Inflammatory macrophage treated with lipopolysaccharide for 1 hour (primary cell): ENCODE results near the gene PSENEN.

ENCODE experiments used
- DNase-seq, 2 donors: peaks; one replicate each; pipeline ENCODE4 v3.0.0-alpha.2; 2020 to 2022

The PSENEN gene

DNA sequence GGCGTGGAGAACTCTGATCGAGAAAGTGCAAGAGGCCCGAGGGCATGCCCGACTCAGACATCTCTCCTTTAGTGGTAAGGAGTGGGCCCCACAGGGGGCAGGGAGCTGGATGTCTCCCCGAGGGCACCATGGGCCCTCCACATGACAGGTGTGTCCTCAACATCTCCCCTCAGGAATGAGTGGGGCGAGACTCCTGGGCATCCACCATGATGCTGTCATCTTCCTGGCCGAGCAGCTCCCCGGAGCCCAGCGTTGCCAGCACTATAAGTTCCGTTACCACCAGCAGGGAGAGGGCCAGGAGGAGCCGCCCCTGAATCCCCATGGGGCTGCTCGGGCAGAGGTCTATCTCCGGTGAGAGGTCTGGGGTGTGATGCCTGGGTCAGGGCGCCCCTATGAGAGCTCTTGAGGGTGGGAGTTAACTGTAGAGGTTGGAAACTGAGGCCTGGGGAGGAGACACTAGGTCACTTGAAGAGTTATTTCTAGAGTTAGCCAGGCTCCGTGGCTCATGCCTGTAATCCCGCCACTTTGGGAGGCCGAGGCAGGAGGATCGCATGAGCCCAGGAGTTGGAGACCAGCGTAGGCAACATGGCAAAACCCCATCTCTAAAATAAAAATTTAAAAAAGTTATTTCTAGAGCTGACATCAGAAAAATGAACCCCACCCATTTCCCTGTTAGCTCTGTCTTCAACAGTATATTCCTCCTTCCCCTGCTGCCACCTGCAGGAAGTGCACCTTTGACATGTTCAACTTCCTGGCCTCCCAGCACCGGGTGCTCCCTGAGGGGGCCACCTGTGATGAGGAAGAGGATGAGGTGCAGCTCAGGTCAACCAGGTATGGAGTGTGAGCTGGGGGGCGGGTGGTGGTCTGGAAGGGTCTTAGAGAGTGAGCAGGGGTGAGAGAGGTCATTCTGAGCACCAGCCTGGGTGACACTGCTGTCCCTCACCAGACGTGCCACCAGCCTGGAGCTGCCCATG is 8.3 kb upstream of the PSENEN start:
- DNase-seq, result no peak

GRCh38 chr19:35738021-35738886 is 7.2 kb upstream of the PSENEN start:
- no peak for DNase-seq

DNA sequence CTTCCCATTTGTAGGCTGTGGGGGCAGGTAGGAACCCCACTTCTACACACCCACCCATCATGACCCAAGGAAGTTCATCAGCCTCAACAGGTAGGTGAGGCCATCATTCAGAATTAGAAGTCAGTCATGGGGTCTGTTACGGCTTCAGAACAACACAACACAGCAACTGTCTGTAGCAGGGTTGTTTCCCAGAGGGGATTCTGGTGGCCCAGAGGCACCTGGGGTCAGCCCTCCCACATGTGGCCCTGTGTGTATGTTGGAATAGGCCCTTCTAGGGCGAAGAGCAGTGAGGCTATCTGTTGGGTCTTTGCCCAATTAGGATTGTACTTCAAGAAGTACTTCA is 6.6 kb upstream of the PSENEN start:
- DNase-seq, result no peak

GRCh38 chr19:35739275-35740107 is 6.0 kb upstream of the PSENEN start:
- no peak for DNase-seq

- no peak for DNase-seq
Measured at GRCh38 chr19:35740108-35740422, 5.4 kb upstream of the PSENEN start.

DNA sequence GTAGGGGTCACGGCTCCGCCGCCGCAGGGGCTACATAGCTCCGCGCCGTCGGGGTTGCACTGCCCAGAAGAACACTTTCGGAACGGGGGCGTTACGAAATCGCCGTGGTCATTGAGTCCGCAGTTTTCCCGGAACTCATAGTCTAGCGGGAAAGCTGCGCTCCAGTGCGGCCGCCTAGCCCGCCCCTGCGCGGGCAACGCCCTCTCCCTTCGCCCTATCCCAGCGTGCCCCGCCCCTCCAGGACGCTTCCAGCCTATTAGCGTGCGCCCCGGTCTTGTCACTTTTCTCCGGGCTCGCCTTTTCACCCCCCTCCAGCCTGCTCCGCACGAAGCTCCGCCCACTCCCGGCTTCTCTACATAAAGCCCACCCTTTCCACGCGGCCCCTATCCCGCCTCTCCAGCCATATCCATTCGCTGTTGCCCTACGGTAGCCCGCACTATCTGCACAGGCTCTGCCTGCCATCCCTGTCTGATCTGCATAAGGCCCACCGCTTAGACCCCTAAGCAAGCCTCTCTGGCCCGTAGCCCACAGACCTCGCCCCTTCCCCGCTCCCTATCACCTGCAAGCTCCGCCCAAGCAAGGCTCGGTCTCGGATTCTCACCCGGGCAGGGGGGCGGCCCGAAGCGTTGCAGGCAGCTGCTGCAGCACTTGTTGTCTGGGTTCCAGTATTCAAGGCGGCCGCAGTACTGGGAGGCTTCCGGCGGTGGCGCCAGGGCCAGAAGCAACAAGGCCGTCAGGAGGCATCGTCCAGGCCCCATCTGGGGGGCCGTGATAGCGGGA is 4.8 kb upstream of the PSENEN start:
- peak; percentile 95 to 97 for DNase-seq

DNA sequence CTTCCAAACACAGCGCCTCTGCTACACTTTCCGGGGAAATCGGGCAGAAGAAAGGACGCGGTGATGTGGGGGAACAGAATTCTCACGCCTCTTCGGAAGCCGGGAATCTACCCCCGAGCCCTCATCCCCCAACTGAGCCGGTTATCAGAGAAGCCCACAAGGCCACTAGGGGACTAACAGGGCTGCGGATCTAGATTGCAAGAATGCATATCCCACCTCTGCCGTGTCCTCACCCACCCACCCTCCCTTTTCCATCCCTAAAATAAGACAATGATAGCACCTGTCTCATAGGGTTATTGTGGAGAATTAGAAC is 4.3 kb upstream of the PSENEN start:
- no peak for DNase-seq

DNA sequence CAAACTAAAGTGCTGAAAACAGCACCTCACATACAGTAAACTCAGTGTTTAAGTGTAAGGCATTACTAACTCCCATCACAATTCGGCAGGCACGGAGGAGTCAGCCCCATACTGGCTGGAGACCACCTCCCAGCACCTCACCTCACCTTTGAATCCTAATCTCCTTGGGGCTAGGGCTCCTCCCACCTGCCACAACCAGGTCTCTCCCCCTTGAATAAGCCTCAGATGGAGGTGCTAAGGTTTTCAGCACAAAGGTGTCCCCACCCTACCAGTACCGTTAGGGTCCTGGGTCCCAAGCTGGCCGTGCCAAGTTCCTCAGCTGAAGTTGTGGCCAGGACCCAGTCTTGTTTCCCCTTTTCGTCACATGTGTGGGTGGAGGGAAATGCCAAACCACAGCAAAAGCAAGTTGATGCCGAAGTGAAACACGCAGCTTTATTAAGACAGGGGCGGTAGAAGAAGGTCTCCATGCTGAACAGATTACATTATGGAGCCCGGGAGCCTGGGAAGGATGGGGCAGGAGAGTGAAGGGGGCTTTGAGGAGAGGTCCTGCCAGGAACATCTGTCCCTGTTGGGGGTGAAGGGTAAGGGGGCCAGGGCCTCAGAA is 3.2 kb upstream of the PSENEN start, which contains the start of gene IGFLR1:
IGFLR1 (minus strand) TSS at position 332 of the 604 bp plus-strand sequence. CDS start 1,272 bp downstream, outside the sequence.
- DNase-seq, result peak; percentile 89 to 91

DNA sequence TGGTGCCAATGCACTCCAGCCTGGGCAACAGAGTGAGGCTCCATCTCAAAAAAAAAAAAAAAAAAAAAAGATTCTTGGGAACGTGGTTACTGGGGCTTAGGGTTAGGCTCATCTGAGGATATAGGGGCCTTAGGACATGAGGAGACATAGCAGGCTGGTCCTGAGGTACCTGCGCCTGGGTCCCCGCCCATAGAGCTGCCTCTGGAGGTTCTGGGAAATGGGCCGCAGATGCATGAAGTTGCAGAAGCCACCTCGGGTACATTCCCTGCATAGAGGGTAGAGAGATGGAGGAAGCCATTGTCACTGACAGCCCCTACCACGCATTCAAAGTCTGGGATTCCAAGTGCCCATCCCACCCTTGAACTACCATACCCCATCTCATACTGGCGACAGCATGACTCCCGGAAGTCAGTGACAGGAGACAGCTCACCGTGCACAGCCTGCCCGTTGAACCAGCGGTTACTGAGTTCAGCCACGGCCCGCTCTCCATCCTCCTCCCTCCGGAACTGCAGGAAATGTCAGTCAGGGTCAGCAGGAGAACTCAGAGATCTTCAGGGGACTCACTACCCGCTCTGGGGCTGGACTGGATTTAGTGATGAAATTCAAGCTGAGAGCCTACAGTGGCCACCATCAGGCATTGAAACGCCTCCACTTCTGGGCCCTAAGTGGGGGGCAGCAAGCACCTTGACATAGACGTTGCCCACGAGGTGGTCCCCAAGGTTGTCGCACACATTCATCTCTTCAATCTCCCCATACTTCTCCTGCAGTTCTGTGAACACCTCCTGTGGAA is 1.6 kb upstream of the PSENEN start:
- DNase-seq, result no peak

GRCh38 chr19:35744430-35745327 is 772 bp upstream of the PSENEN start:
- peak; percentile 95 to 98 for DNase-seq

DNA sequence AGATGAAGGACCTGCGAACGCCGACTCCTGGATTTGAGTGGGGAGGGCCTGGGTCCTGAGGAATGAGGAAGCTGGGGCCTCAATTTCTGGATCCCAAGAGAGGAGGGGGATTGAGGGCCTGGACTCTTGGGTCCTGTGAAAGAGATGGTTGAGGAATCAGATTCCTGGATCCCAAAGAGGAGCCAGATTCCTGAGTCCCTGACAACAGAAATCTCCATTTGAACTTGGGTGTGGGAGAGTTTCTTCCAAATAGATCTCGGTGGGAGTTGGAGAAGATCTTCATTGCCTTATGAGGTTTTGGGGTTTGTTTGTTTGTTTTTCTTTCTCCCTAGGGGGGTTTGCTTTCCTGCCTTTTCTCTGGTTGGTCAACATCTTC is 624 bp downstream of the PSENEN start:
- no peak for DNase-seq

- DNase-seq, result no peak
Measured at GRCh38 chr19:35746531-35746930, 1.1 kb downstream of the PSENEN start.

DNA sequence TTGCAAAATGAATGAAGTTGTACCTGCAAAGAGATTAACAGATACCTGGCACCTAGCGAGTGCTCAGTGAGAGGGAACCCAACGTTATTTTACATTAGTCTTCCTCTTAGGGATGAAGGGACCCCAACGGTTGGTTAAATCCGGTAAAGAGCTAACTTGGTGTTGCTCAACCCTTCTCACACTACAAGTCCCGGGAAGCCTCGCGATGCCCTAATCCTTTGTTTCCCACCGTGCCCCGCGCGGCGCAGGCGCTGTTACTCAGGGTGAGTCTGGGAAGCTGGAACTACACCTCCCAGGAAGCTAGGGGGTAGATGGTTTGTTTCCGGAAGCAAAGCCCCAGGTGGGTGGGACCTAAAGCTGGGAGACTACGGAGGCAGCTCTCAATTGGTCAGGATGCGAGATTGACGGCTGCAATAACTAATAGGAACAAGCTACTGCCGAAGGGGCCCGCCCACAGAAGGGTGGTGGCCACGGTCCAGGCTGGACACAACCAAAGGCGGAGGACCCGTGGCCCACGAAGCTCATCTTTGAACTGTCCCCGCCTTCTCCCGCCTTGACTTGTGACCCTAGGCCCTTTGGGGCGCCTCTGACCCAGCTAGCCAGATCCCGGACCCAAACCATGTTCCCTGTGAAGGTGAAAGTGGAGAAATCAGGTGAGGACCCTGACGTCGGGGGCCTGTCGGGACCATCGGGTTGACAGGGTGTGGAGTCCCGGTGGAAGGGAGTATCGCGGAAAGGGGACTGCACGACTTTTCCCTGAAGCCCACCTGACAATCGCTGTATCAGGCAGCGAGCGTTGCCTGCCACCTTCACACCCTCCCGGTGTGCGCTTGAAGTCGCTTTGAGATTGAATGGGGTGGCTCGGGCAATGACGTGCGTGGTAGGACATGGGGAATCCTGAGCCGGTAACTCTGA is 2.9 kb downstream of the PSENEN start, which contains the start of gene LIN37:
LIN37 (plus strand) TSS at position 471 of the 915 bp plus-strand sequence; CDS start at position 620, 149 bp downstream.
- peak; percentile 99 to 100 for DNase-seq

DNA sequence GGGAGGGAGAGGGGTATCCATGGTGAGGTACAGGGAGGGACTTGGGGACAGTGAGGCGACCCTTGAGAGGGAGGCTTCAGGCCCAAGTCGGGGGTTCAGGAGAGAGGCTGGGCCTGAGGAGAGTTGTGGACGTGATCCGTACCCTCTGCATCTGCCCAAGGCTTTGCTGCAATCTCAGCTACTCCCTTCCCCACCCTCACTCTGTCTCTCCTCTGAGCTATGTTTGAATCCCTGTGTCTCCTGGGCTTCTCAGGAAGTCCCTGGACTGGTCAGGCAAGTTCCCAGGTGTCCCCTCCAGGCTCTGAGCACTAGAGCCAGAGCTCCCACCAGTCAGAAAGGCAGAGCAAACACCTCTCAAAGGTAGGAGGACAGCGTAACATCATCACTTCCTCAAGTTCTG is 4.7 kb downstream of the PSENEN start:
- no peak for DNase-seq

GRCh38 chr19:35751839-35752745 is 6.6 kb downstream of the PSENEN start:
- peak; percentile 25 to 44 for DNase-seq

DNA sequence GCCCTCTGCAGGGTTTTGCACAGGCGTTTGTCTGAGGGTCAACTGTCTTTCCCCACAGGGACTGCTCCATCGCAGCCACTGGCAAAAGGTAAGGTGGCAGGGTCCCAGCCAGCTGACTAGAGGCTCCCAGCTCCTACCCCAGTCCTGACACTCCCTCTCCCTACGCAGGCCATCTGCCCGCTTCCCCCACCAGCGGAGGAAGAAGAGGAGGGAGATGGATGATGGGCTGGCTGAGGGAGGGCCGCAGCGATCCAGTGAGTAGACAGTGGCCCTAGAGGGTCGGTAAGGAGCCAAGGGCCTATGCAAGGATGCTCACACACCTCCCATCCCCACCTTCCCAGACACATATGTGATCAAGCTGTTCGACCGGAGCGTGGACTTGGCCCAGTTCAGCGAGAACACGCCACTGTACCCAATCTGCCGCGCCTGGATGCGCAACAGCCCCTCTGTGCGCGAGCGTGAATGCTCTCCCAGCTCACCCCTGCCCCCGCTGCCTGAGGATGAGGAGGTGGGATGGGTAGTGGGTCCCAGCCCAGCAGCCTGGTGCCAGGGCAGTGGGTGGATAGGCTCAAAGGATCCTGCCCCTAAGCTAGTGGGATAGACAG is 7.4 kb downstream of the PSENEN start:
- DNase-seq, result no peak
